NCI-H1048 (cell line): ENCODE data around the gene SLC39A12.
"Not testable (repeated sequence)": the region's sequence is repeated elsewhere in the genome, so short reads cannot be mapped to it uniquely, and the experiment has no call there.

ENCODE experiments used
- DNase-seq: peaks from one replicate; lab custom pipeline; 2025; lab: John Stamatoyannopoulos, UW

The SLC39A12 gene

GRCh38 chr10:17951868-17952371 lies at the start of gene SLC39A12:
Gene SLC39A12, plus strand, starts transcription at chr10:17951918. Its CDS starts 1,359 bp downstream, at chr10:17953277.
- DNase-seq, result no peak

DNA sequence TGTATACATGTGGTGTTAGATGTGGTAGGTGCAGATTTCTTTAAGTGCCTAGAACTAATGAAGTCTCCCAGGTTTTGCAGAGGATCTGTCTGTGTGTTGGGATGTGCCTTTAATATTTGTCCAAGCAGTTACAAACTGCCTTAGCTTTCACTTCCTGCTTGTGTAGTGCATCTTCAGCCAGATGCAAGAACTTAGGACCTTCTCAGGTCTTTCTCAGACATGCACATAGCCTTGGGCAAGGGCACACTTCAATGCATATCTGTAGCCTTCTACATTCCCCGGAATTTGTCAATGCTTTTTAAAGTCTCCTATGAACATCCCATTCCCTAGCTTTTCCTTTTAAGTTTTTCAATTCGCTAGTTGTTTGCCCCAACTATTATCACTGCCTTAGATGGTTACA lies 47.2 kb upstream of the SLC39A12 start:
- DNase-seq, result no peak

GRCh38 chr10:17905491-17905890 lies 46.2 kb upstream of the SLC39A12 start:
- no peak for DNase-seq

GRCh38 chr10:17906002-17906401 lies 45.7 kb upstream of the SLC39A12 start:
- no peak for DNase-seq

GRCh38 chr10:17907641-17908040 lies 44.1 kb upstream of the SLC39A12 start:
- DNase-seq, result no peak

GRCh38 chr10:17910125-17910789 lies 41.5 kb upstream of the SLC39A12 start:
- no peak for DNase-seq

DNA sequence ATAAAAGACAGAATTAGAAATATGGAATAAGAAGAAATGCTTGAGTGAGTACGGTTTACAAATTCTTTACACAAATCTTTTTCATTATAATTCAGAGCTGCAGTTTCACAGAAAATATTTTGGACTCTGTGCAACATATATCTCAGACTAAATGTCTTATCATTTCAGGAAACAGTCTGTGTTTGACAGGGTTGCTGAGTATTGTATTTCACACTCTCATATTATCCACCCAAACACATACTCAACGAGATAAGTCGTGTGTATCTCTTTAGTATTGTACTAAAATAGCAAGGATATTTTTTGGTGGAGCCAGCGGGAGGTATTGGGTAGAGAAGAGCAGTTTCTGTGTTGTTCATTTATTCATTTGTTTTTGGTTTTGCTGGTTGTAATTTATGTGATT lies 39.0 kb upstream of the SLC39A12 start:
- no peak for DNase-seq

- no peak for DNase-seq
These were observed 38.1 kb upstream of the SLC39A12 start for GRCh38 chr10:17913604-17914003.

- no peak for DNase-seq
These were observed 37.3 kb upstream of the SLC39A12 start for GRCh38 chr10:17914169-17915045.

DNA sequence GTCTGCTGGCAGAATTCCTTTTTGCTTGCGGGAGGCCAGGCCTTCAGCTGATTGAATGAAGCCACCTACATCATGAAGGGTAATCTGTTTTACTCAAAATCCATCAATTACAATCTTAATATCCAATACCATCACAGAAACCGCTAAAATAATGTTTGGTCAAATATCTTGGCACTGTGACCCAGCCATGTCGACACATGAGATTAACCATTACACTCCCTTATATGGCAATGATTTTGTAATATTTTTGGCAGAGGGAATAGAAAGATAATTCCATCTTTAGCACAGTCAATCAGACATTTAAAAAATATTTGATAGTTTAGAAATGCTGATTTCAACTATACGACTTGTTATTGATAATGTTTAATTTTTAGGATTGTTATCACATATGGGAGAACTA lies 36.5 kb upstream of the SLC39A12 start:
- no peak for DNase-seq

DNA sequence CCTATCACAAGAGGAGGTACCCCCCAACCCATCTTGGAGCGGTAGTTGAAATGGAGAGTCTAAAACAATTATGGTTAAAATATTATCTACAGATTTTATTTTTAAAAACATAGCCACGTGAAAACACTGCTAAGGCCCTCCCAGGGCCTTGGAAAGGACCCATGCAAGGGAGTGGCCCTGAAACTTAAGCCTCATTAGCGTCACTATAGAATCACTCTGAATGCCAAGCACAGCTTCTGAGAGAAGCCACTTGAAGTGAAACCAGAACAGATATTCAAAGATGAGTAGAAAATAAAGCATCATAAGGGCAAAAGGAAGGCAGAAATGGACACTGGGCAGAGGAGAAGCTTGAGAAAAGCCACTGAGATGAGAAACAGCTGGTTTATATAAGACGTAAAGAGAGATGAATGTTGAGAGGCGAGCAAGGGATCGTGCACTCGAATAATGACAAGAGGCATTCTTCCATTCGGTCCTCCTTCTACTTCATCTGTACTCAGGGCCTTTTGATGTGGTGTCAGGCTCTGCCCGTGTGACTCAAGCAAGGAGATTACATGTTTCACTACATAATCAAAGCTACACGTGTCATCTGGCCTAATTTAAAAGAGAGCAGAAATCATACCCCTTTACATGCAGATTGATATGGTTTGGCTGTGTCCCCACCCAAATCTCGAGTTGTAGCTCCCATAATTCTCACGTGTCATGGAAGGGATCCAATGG lies 33.4 kb upstream of the SLC39A12 start:
- DNase-seq, result no peak

DNA sequence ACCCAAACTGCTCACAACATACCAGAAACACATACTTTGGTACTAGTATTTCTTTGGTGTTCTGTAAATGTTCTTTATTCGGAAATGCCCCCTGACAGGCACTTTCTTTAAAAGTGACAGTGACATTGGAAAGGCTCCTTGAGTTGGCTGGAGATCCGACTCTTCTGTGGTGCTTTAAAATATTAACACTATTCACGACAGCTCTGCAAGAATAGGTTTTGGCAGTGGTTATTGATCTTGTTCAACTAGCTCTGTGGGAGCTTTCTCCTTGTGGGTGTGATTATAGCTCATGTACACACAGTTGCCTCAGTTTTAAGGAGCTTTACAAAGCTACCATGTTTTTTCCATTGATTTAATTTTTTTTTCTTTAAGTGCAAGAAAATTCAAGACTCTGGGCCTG lies 30.3 kb upstream of the SLC39A12 start:
- no peak for DNase-seq

- DNase-seq, result no peak
These were observed 28.0 kb upstream of the SLC39A12 start for GRCh38 chr10:17923728-17924127.

DNA sequence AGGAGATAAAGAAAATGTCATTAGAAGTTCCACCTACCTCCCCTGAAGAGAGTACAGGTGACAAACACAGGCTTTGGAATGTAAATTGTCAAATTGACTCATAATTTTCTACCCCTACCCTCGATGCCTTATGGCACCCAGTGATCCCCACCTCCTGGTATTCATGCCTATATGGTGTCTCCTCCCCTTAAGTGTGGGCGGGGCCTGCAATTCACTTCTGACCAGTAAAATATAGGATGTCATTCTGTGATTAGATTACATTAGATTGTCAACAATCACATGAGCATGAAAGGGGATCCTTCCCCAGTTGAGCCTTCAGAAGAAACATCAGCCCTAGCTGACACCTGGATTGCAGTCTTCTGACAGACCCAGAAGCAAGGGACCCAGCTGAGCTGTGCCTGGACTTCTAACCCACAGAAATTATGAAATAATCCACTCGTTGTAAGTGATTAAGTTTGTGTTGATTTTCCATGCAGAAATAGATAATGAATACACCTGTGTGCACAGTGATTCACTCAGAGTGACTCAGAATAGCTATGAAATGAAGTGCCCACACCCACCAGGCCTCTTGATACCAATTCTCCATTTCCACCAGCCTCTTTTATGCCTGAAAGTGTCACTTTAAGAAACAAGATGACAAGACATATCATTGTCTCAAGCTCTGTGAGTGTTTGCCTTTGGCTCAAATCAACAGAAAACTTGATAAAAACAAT lies 8.5 kb upstream of the SLC39A12 start:
- DNase-seq, result no peak

DNA sequence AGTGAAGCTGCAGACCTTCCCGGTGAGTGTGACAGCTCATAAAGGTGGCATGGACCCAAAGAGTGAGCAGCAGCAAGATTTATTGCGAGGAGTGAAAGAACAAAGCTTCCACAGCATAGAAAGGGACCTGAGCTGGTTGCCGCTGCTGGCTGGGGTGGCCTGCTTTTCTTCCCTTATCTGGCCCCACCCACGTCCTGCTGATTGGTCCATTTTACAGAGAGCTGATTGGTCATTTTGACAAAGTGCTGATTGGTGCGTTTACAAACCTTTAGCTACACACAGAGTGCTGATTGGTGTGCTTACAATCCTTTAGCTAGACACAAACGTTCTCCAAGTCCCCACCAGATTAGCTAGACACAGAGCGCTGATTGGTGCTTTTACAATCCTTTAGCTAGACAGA lies 1.4 kb upstream of the SLC39A12 start:
- DNase-seq, result not testable (repeated sequence)

- no peak for DNase-seq
These were observed 992 bp upstream of the SLC39A12 start for GRCh38 chr10:17950726-17951125.

GRCh38 chr10:17954372-17954771 lies 2.7 kb downstream of the SLC39A12 start:
- not testable (repeated sequence) for DNase-seq

GRCh38 chr10:17954861-17955260 lies 3.1 kb downstream of the SLC39A12 start:
- no peak for DNase-seq

GRCh38 chr10:17958049-17958448 lies 6.3 kb downstream of the SLC39A12 start:
- no peak for DNase-seq

DNA sequence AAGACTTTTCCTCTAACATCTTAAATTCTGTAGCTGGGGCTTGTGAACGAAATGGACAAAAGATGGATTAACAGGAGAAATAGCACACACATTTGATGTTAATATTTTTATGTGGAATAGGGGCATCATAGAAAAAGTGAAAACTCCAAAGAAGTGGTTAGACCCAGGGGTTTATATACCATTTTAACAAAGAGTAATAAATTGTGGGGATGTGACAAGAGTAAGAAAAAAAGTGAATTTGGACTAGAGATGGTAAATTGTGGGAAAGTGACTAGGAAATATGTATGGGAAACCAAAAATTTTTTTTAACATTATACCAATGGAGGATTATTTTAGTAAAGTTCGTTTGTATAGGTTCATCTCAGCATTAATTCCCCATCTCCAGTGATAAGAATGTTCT lies 8.2 kb downstream of the SLC39A12 start:
- no peak for DNase-seq

DNA sequence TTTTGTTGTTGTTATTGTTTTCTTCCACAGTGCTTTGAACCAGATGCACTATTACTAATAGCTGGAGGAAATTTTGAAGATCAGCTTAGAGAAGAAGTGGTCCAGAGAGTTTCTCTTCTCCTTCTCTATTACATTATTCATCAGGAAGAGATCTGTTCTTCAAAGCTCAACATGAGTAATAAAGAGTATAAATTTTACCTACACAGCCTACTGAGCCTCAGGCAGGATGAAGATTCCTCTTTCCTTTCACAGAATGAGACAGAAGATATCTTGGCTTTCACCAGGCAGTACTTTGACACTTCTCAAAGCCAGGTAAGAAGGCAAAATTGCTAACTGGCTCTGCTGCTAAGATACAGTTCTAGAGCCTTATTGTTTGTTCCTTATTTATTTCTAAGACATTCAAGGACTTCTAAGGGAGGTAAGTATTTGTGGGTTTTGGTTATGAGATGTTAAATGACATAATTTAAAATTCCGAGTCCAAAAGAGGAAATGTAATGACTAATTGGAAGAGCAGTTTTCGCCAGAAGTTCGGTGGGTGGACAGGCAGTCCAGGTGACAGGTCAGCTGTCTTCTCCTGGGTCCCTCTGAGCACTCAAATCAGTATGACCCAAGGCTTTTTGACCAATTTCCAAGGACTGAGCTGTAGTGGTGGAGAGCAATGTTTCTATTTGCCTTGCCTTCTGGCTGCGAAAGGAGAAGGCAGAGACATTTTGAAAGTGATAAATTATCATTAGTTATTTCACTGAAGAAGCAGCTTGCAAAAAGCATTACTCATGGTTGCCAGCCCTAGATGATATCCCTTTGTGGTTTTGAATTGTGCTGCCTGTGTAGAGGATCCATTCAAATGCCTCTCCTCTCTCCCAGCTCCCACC lies 10.1 kb downstream of the SLC39A12 start:
- DNase-seq, result no peak
